Measurements from ENCODE around the gene ZBTB5.

ZBTB5 gene

DNA sequence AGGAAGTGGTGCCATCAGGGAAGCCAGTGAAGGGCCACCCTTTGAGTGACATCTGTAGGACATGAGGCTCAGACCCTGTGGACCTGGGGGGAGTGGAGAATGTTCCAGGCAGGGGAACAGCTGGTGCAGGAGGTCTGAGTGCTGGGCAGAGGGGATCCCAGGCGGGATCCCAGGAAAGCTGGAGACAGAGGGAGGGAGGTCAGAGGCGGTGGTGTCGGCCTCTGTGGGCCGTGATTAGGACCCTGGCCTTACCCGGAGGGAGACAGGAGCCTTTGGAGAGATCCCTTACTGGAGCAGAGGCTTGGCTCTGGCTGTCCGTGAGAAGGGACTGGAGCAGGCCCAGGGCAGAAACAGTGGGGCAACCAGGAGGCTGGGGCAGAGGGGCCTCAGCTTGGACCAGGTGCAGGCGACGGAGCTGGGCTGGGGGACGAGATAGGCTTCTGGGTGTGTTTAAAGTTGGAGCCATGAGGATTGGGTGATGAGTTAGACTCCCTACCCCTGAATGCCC, 54.8 kb downstream of the ZBTB5 start:
- TF ChIP-seq CTCF (conservative IDR thresholded peaks at IDR 0.05; ENCODE audit: low read depth, low read length) = no peak
- no peak overlapping the region for H3K4me3 ChIP-seq (ENCODE audit: low read depth, low read length)
- DNase-seq (ENCODE audit: low read depth) = no peak

GRCh38 chr9:37408933-37409710, 56.1 kb downstream of the ZBTB5 start:
- TF ChIP-seq CTCF (conservative IDR thresholded peaks at IDR 0.05; ENCODE audit: low read depth, low read length) = no peak
- H3K4me3 ChIP-seq (ENCODE audit: low read depth, low read length) = no peak overlapping the region
- DNase-seq (ENCODE audit: low read depth) = no peak

- peak; percentile 39 for TF ChIP-seq CTCF (conservative IDR thresholded peaks at IDR 0.05; ENCODE audit: low read depth, low read length)
- no peak overlapping the region for H3K4me3 ChIP-seq (ENCODE audit: low read depth, low read length)
- no peak for DNase-seq (ENCODE audit: low read depth)
These were observed 57.8 kb downstream of the ZBTB5 start for GRCh38 chr9:37407468-37407867.

- no peak overlapping the region for H3K4me3 ChIP-seq (ENCODE audit: low read depth, low read length)
- TF ChIP-seq CTCF (conservative IDR thresholded peaks at IDR 0.05; ENCODE audit: low read depth, low read length) = no peak
- no peak for DNase-seq (ENCODE audit: low read depth)
These were observed 58.4 kb downstream of the ZBTB5 start for GRCh38 chr9:37406603-37407401.

DNA sequence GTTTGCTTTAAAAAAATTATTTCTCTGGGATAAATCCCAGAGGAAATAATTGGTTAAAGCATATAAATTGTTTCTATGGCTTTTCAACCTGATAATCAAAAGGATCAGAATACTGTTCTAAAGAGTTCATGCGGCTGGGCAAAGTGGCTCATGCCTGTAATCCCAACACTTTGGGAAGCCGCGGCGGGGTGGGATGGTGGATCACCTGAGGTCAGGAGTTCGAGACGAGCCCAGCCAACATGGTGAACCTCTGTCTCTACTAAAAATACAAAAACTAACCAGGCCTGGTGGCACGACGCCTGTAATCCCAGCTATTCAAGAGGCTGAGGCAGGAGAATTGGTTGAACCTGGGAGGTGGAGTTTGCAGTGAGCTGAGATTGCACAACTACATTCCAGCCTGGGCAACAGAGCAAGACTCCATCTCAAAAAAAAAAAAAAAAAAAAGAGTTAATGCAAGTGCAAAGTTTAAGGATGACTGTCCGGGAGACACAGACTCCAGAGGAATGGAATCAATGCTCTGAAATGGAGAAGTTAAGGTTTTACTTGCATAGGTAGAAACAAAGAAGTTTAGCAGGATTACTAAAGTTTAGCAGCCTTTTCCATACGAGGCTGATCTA, 59.4 kb downstream of the ZBTB5 start:
- no peak for TF ChIP-seq CTCF (conservative IDR thresholded peaks at IDR 0.05; ENCODE audit: low read depth, low read length)
- H3K4me3 ChIP-seq (ENCODE audit: low read depth, low read length) = no peak overlapping the region
- DNase-seq (ENCODE audit: low read depth) = no peak

GRCh38 chr9:37405350-37405749, 59.9 kb downstream of the ZBTB5 start:
- no peak overlapping the region for H3K4me3 ChIP-seq (ENCODE audit: low read depth, low read length)
- TF ChIP-seq CTCF (conservative IDR thresholded peaks at IDR 0.05; ENCODE audit: low read depth, low read length) = no peak

More at GRCh38 chr9:37405350-37405749, 59.9 kb downstream of the ZBTB5 start:
- DNase-seq (ENCODE audit: low read depth) = no peak
